HepG2 (cell line): Measurements from ENCODE around the gene SLC27A1. TPM values are rescaled to one million over a fixed set of nuclear protein-coding genes. Genes with fewer than 3 reads are reported as not detected.

ENCODE experiments used
- CC2D1A ChIP-seq: sonication (generic); formaldehyde crosslinking; IDR thresholded peaks from 2 replicates; pipeline ENCODE4 v1.8.1; 2023; ENCODE audit warnings: mild to moderate bottlenecking, missing genetic modification reagents
- E2F5 ChIP-seq: sonication (generic); formaldehyde crosslinking; conservative IDR thresholded peaks from 2 replicates; pipeline ENCODE4 v1.4.0; 2020; ENCODE audit warnings: missing genetic modification reagents
- ETV6 ChIP-seq: sonication (generic); formaldehyde crosslinking; conservative IDR thresholded peaks from 2 replicates; pipeline ENCODE4 v1.4.0; 2020; ENCODE audit warnings: missing genetic modification reagents
- FOXA3 ChIP-seq: IDR thresholded peaks from 2 replicates; pipeline ENCODE4 v1.6.1; 2016; ENCODE audit warnings: missing genetic modification reagents, missing compliant biosample characterization
- FOXM1 ChIP-seq: sonication (generic); formaldehyde crosslinking; IDR thresholded peaks from 2 replicates; pipeline ENCODE4 v1.5.0; 2020; ENCODE audit warnings: missing genetic modification reagents
- KAT7 ChIP-seq: IDR thresholded peaks from 2 replicates; pipeline ENCODE4 v1.6.1; 2018; ENCODE audit warnings: borderline replicate concordance, missing compliant biosample characterization
- MTA1 ChIP-seq: sonication (generic); formaldehyde crosslinking; IDR thresholded peaks from 2 replicates; pipeline ENCODE4 v1.4.0; 2020; ENCODE audit warnings: missing genetic modification reagents, mild to moderate bottlenecking, borderline replicate concordance
- NFATC3 ChIP-seq: sonication (generic); formaldehyde crosslinking; IDR thresholded peaks from 2 replicates; pipeline ENCODE4 v1.5.1; 2020; ENCODE audit warnings: mild to moderate bottlenecking, missing genetic modification reagents
- NONO ChIP-seq, 2 experiments: fragments of 450-650 bp in 1 of 2; sonication (generic) in 1 of 2; formaldehyde crosslinking in 1 of 2; IDR thresholded peaks in 1 of 2; conservative IDR thresholded peaks in 1 of 2; 2 replicates each; pipeline versions ENCODE4 v1.6.1 to v1.8.0; 2017 to 2022; ENCODE audit warnings: mild to moderate bottlenecking in 1 of 2, missing genetic modification reagents in 1 of 2, moderate library complexity in 1 of 2
- TEAD2 ChIP-seq: sonication (generic); formaldehyde crosslinking; IDR thresholded peaks from 2 replicates; pipeline ENCODE4 v1.9.0; 2021; ENCODE audit warnings: missing genetic modification reagents
- TEAD3 ChIP-seq: optimal IDR thresholded peaks from 2 replicates; pipeline ENCODE3; 2016; ENCODE audit warnings: borderline replicate concordance
- ZBTB1 ChIP-seq: sonication (generic); formaldehyde crosslinking; IDR thresholded peaks from 2 replicates; pipeline ENCODE4 v1.4.0; 2020; ENCODE audit warnings: missing genetic modification reagents, borderline replicate concordance
- ZFP36L2 ChIP-seq: sonication (generic); formaldehyde crosslinking; IDR thresholded peaks from 2 replicates; pipeline ENCODE4 v1.4.0; 2020; ENCODE audit warnings: missing genetic modification reagents
- ZHX2 ChIP-seq, 2 experiments: sonication (generic) in 1 of 2; formaldehyde crosslinking in 1 of 2; IDR thresholded peaks; 2 replicates each; pipeline versions ENCODE4 v1.6.1 to v1.9.0; 2014 to 2022; ENCODE audit warnings: antibody characterized with exemption in 1 of 2, borderline replicate concordance in 1 of 2, inconsistent platforms in 1 of 2, low read depth in 1 of 2, missing genetic modification reagents in 1 of 2
- ZNF546 ChIP-seq: sonication (generic); formaldehyde crosslinking; conservative IDR thresholded peaks from 2 replicates; pipeline ENCODE4 v1.8.1; 2023; ENCODE audit warnings: mild to moderate bottlenecking, missing genetic modification reagents
- ZNF570 ChIP-seq: sonication (generic); formaldehyde crosslinking; IDR thresholded peaks from 2 replicates; pipeline ENCODE4 v1.4.0; 2020; ENCODE audit warnings: mild to moderate bottlenecking, missing genetic modification reagents, borderline replicate concordance
- ZNF574 ChIP-seq: sonication (generic); formaldehyde crosslinking; IDR thresholded peaks from 2 replicates; pipeline ENCODE4 v1.4.0; 2020; ENCODE audit warnings: missing genetic modification reagents
- ZNF589 ChIP-seq: sonication (generic); formaldehyde crosslinking; conservative IDR thresholded peaks from 2 replicates; pipeline ENCODE4 v1.8.0; 2022; ENCODE audit warnings: mild to moderate bottlenecking, moderate library complexity, missing genetic modification reagents
- ZSCAN30 ChIP-seq: sonication (generic); formaldehyde crosslinking; IDR thresholded peaks from 2 replicates; pipeline ENCODE4 v1.5.0; 2020; ENCODE audit warnings: mild to moderate bottlenecking, missing genetic modification reagents
- polyA plus RNA-seq, 8 experiments: library from polyadenylated mRNA; depleted of rRNA in 3 of 8; stranded (reverse) in 7 of 8; unstranded in 1 of 8; fragments of >200 nt; fragmentation: Illumina TruSeq in 4 of 8; extraction: Trizol in 4 of 8; gene quantifications; 2 replicates each; pipeline versions ENCODE4 v1.2.1 to v1.2.3, GENCODE V29; 2011 to 2016; ENCODE audit warnings: low read depth in 4 of 8, missing spikeins in 1 of 8, mixed read lengths in 1 of 8; ENCODE audit not compliant: insufficient read depth in 1 of 8
- total RNA-seq, 5 experiments: library from RNA; depleted of rRNA; stranded (reverse); fragments of >200 nt; fragmentation: Illumina TruSeq; extraction: Trizol; gene quantifications; 2 replicates each; pipeline ENCODE4 v1.2.3, GENCODE V29; 2016; ENCODE audit warnings: low read depth in 1 of 5

Gene SLC27A1
- total and polyA plus RNA-seq, 2 of the 13 experiments (the other 11 are each of a cell fraction or from before 2014, with no cell fraction given) = 4.1 to 8.8 TPM

GRCh38 chr19:17539238-17540117, 69.2 kb downstream of the SLC27A1 start (continued):
- no peak for TF ChIP-seq ZHX2 (IDR thresholded peaks at IDR 0.05; ENCODE audit: low read depth)
- no peak for TF ChIP-seq ZHX2 (CRISPR knock-in tag; IDR thresholded peaks at IDR 0.05; ENCODE audit: borderline replicate concordance)
- no peak for TF ChIP-seq MTA1
- no peak for TF ChIP-seq ZSCAN30
- TF ChIP-seq ZNF574 (CRISPR knock-in tag) = peak; percentile 46; the same call in 1 of the 2 replicates
- TF ChIP-seq FOXM1 = no peak
- 0 out of 2 replicates have a peak, but pooled peaks have one; percentile 69 for TF ChIP-seq ETV6 (CRISPR knock-in tag)
- 0 out of 2 replicates have a peak, but pooled peaks have one; percentile 68 for TF ChIP-seq ZNF589 (CRISPR knock-in tag)
- peak; percentile 59; the same call in 1 of the 2 replicates for TF ChIP-seq ZFP36L2 (CRISPR knock-in tag)
- no peak for TF ChIP-seq KAT7 (CRISPR knock-in tag)
- TF ChIP-seq ZBTB1 (CRISPR knock-in tag) = no peak
- peak; percentile 34 for TF ChIP-seq TEAD3 (CRISPR knock-in tag)
- no peak for TF ChIP-seq TEAD2
- TF ChIP-seq CC2D1A (CRISPR knock-in tag) = no peak
- TF ChIP-seq FOXA3 (CRISPR knock-in tag) = no peak
- peak; percentile 18; the same call in 1 of the 2 replicates for TF ChIP-seq ZNF546
- TF ChIP-seq E2F5 (CRISPR knock-in tag) = peak; percentile 82
- TF ChIP-seq NONO (IDR thresholded peaks at IDR 0.05) = no peak
- TF ChIP-seq NONO (CRISPR knock-in tag; conservative IDR thresholded peaks at IDR 0.05) = peak; percentile 58; the same call in 1 of the 2 replicates
- TF ChIP-seq ZNF570 (CRISPR knock-in tag) = no peak
- TF ChIP-seq NFATC3 (CRISPR knock-in tag) = no peak
